ENCODE data around the gene CAPG. TPM values are rescaled to one million over a fixed set of nuclear protein-coding genes. Genes with fewer than 3 reads are reported as not detected.
A peak's percentile ranks its signal among the peaks of the same experiment; 100 is the strongest.
"Not testable (repeated sequence)": the region's sequence is repeated elsewhere in the genome, so short reads cannot be mapped to it uniquely, and the experiment has no call there.

The CAPG gene
- total RNA-seq, 1 donor from 2014 or later, result 60.7 TPM

GRCh38 chr2:85380048-85380447, 30.1 kb downstream of the CAPG start:
- no peak for ATAC-seq
- no peak for DNase-seq (ENCODE audit: low spot score)
- intact Hi-C loops (cut with DNase I), result no loop called here

DNA sequence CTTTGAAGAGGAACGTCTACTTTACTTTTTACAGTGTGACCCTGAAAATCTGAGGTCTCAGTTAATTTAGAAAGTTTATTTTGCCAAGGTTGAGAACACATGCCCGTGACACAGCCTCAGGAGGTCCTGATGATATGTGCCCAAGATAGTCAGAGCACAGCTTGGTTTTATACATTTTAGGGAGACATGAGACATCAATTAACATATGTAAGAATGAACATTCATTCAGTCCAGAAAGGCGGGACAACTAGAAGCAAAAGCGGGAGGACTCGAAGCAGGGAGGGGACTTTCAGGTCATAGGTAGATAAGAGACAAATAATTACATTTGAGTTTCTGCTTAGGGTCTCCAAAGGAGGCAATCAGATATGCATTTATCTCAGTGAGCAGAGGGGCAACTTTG, 31.9 kb downstream of the CAPG start:
- intact Hi-C loops (cut with DNase I), result no loop called here
- DNase-seq (ENCODE audit: low spot score), result no peak
- ATAC-seq, result no peak

- DNase-seq (ENCODE audit: low spot score) (no peak), ATAC-seq (no peak)
- intact Hi-C loops (cut with DNase I), result no loop called here
These were observed 33.1 kb downstream of the CAPG start for GRCh38 chr2:85377083-85377482.

DNA sequence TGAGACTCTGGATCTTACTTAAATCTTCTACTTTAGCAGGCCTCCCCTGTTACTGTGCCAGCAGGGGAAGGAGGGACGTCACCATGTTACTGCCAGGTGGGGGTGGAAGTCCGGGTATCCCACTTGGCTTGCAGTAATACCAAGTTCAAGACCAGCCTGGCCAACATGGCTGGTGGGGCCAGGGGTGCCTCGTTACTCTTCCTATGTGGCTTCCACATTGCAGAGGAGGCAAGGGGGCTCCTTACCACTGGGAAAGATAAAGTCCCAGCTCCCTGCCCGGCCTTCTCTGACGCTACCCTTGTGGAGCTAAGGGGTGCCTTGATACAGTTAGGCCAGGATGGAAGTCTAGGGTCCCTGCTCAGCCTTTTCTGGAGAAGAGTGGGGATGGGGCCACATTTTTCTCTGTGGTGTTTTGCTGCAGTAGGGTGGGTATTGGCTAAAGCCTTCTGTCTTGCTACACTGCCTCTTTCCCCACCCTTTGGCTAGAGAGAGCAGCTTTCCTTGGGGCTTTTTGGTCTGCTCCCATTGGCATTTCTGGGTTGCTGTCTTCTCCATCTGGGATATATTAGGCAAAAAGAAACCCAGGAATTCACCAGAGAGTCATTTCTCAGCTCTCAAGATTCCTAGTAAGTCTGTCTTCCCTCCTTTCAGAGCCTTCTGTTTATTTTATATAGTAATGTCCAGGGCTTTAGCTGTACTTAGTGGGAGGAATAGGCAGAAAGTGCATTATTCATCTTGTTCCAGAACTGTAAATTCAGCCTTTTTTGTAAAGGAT, 33.7 kb downstream of the CAPG start:
- DNase-seq (ENCODE audit: low spot score) (no peak), ATAC-seq (no peak)
- intact Hi-C loops (cut with DNase I), result no loop called here

DNA sequence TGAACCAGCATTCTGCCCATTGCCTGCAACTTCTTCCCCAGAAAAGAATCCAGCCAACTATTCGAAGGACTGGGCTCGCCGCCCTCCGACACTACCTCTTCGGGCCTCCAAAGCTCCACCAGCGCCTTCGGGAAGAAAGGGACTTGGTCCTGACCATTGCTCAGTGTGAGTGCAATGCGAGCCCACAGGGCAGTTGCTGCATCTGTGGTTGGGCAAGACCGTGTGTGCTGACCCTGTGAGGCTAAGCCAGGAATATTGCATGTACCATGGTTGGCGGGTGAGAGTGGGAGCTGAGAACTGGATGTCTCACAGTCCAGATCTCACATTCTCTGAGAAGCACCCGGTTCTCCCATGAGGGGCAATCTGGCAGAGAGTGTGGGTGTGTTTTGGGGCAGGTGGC, 39.1 kb downstream of the CAPG start:
- peak; percentile 56 for ATAC-seq
- DNase-seq (ENCODE audit: low spot score), result no peak
- intact Hi-C loops (cut with DNase I), result no loop called here

DNA sequence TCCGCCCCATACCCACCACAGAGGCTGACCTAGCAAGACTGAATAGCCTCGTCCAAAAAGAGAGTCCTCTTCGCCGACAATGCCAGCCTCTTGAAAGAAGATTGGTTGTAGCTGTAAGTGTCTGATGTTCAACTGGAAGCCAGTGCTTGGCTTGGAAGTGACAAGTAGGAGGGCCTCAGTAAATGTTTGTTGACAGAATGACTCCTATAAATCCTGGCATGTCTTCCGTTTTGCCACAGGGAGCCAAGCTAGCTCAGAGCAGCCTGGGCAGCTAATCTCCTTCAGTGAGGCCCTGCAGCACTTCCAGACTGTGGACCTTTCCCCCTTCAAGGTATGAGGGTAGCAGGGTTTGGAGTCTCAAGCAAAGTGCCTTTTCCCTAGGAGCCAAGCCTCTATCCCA, 40.7 kb downstream of the CAPG start:
- no peak for DNase-seq (ENCODE audit: low spot score)
- intact Hi-C loops (cut with DNase I), result no loop called here
- ATAC-seq, result no peak

GRCh38 chr2:85368921-85369320, 41.2 kb downstream of the CAPG start:
- no peak for DNase-seq (ENCODE audit: low spot score)
- intact Hi-C loops (cut with DNase I), result no loop called here
- peak; percentile 37 for ATAC-seq

DNA sequence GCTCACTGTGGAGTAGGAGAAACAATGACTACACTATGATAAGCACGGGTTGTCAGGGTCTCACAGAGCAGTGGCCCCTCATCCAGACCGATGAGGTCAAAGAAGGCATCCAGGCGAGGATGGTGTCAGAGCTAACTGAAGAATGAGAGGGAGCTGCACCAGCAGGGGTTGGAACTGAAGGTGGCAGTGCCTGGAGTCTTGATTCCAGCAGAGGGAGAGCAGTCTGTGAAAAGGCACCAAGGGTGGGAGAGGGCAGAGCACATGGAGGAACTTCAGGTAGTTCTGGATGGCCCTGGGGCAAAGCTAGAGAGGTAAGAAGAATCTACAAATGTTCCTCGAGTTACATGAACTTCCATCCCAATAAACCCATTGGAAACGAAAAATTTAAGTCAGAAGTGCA, 43.0 kb downstream of the CAPG start:
- ATAC-seq (no peak), DNase-seq (ENCODE audit: low spot score) (no peak)
- intact Hi-C loops (cut with DNase I), result no loop called here

DNA sequence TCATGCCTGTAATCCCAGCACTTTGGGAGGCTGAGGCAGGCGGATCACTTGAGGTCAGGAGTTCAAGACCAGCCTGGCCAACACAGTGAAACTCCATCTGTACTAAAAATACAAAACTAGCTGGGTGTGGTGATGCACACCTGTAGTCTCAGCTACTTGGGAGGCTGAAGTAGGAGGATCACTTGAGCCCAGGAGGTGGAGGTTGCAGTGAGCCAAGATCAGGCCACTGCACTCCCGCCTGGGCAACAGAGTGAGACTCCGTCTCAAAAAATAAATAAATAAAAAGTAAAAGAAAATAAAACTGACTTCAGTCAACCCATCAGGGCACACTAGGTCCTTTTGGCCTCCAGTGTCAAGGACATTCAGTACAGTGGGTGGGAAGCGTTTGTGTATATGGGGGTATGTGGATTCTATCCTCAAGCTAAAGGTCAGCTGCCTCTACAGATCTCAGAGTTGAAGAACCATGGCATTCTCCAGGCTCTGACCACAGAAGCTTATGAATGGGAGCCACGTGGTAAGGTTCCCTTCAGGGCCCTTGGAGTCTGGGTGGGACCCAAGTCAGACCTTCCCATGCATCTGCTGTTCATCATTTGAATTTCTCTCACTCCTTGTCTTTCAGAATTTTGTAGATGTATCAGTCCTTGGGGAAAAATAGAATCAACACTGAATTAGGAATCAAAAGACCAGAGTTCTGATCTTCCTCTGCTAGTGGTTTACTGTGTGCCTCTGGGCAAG, 47.3 kb downstream of the CAPG start:
- ATAC-seq; DNase-seq (ENCODE audit: low spot score); intact Hi-C loops (cut with DNase I): not testable (repeated sequence)

- ATAC-seq (no peak), DNase-seq (ENCODE audit: low spot score) (no peak)
- intact Hi-C loops (cut with DNase I), result no loop called here
These were observed 52.4 kb downstream of the CAPG start for GRCh38 chr2:85357736-85358135.

DNA sequence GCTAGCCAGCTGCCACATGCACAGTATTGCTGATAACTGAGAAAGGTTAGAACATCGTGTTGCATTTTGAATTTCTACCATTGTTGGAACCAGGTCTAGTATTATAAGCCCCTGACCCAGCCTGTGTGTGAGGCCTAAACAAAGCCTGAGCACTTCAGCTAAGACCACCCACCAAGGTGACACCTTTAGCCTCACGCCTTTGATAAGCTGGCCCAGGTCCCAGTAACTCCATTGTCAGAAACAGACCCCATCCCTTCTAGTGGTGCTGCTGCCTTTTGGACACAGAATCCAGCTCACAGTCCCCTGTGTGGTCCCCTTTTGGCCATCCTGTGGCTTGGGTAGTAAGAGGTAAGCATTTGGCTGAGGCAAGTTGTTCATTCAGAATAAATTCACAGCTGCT, 54.0 kb downstream of the CAPG start:
- no peak for ATAC-seq
- intact Hi-C loops (cut with DNase I), result no loop called here
- DNase-seq (ENCODE audit: low spot score), result no peak

GRCh38 chr2:85355521-85355920, 54.6 kb downstream of the CAPG start:
- intact Hi-C loops (cut with DNase I), result no loop called here
- no peak for ATAC-seq
- DNase-seq (ENCODE audit: low spot score), result no peak

GRCh38 chr2:85355073-85355410, 55.1 kb downstream of the CAPG start:
- DNase-seq (ENCODE audit: low spot score) (no peak), ATAC-seq (peak; percentile 3)
- intact Hi-C loops (cut with DNase I), result no loop called here

DNA sequence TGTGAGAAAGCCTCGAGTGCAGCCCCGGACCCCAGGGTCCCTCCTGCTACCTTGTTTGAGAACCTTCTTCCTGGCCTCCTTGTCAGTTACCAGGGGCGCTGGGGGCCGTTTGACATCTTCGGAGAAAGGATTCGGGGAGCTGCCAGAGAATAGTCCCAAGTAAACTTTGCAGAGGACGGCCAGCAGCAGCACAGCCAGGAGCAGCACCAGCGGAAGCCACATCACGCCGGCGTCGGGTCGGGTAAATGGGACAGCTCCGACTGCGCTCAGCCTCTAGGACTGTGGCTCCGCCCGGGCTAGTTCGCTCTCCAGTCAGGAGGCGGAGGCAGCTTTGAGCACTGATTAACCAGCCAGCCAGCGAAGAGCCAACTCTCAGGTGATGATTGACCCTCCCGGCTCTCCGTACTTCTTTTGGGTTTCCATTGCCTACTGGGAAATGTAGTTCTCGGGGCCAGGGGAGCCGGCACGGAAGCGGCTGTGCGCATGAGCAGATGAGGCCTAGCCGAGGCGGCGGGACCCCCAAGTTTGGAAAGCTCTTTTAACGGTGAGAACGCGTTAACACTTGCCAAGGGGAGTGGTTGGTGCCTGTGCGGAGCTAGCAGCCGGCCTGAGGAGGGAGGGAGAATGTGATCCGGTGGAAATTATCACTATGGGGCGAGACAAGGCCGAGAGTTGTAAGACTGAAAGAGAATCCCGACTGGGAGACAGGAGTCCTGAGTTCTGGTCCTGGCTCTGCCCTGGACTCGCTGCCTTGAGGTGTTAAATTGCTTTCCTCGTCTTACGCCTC, 55.7 kb downstream of the CAPG start, which contains the start of the genes ELMOD3 and RETSAT:
TSS of gene ELMOD3 (plus strand) at position 484 of the 787 bp plus-strand sequence. CDS start 2,430 bp downstream, outside the sequence.
TSS of gene RETSAT (minus strand) at position 243 of the 787 bp plus-strand sequence. CDS start at position 222, 21 bp downstream.
- peak; percentile 99 for ATAC-seq
- DNase-seq (ENCODE audit: low spot score), result peak; percentile 97
- intact Hi-C loops (cut with DNase I), result no loop called here

GRCh38 chr2:85353876-85354285, 56.3 kb downstream of the CAPG start:
- intact Hi-C loops (cut with DNase I), result no loop called here
- peak; percentile 21 for ATAC-seq
- DNase-seq (ENCODE audit: low spot score), result no peak

DNA sequence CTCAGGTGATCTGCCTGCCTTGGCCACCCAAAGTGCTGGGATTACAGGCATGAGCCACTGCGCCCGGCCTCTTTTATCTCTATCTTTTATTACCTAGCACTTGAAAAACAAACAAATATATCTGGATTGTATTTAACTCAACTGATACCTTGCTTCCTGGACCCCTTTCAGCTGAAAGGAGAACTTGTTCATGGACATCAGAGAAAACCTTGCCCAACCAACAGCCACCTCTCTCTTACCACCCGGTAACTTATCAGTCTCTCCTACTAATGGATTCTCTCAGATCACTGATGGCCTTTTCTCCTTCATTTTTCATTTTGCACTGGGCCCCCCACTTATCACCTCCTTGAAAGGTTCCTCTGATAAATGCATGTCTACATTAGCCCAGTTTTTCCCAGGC, 62.6 kb downstream of the CAPG start:
- ATAC-seq (no peak), DNase-seq (ENCODE audit: low spot score) (no peak)
- intact Hi-C loops (cut with DNase I), result no loop called here

Measured in sciatic nerve (tissue), 2 donors.